Right lobe of liver (tissue), 6 donors: ENCODE results near the gene CBFA2T2. TPM values are rescaled to one million over a fixed set of nuclear protein-coding genes. Genes with fewer than 3 reads are reported as not detected.
A peak's percentile ranks its signal among the peaks of the same experiment; 100 is the strongest.
"Not testable (repeated sequence)": the region's sequence is repeated elsewhere in the genome, so short reads cannot be mapped to it uniquely, and the experiment has no call there.

Experiments used
- ATAC-seq, 4 donors: fragments of 200-7000 bp; cut with Tn5 transposase; one replicate each; pipeline ENCODE4 v1.9.1; 2020; ENCODE audit warnings: mild to moderate bottlenecking in 4 of 4, moderate library complexity in 4 of 4
- DNase-seq, 3 donors: peaks; one replicate each; pipeline ENCODE4 v3.0.0-alpha.2; 2020
- H3K27ac ChIP-seq, 3 donors: fragments of 200-600 bp; one replicate each; pipeline ENCODE4 v1.8.0; 2022
- H3K27me3 ChIP-seq, 2 donors: fragments of 200-600 bp; one replicate each; pipeline ENCODE4 v1.8.0; 2022
- H3K36me3 ChIP-seq, 4 donors: fragments of 200-600 bp; sonication (generic) in 1 of 4; one replicate each; pipeline versions ENCODE4 v1.5.1 to v1.8.0; 2017 to 2022; ENCODE audit warnings: control low read depth in 1 of 4
- H3K4me1 ChIP-seq, 4 donors: fragments of 200-600 bp; sonication (generic) in 1 of 4; one replicate each; pipeline versions ENCODE4 v1.5.1 to v1.8.0; 2017 to 2022; ENCODE audit warnings: control low read depth in 1 of 4
- H3K4me3 ChIP-seq, 3 donors: fragments of 200-600 bp; one replicate each; pipeline ENCODE4 v1.8.0; 2022
- H3K9me3 ChIP-seq, 4 donors: fragments of 200-600 bp; sonication (generic) in 1 of 4; one replicate each; pipeline versions ENCODE4 v1.5.1 to v1.8.0; 2017 to 2022; ENCODE audit warnings: control low read depth in 1 of 4
- POLR2A ChIP-seq: fragments of 450-650 bp; IDR thresholded peaks from one replicate; pipeline ENCODE4 v1.6.1; 2017; ENCODE audit warnings: antibody characterized with exemption, mild to moderate bottlenecking
- WGBS: methylation state at CpG from one replicate; pipeline ENCODE4 v1.1.6; 2018; ENCODE audit warnings: low coverage, low lambda C conversion rate; ENCODE audit not compliant: insufficient coverage; ENCODE audit errors: missing lambda C conversion rate; 5-methylcytosine and 5-hydroxymethylcytosine counted together
- intact Hi-C, 2 donors: fragments of 100-400 bp; cut with DNase I; formaldehyde crosslinking; loops; one replicate each; pipeline versions ENCODE4 v1.11.2 to v1.14.1; 2022
- total RNA-seq, 6 experiments: library from RNA; depleted of rRNA in 2 of 6; stranded (reverse); fragments of >200 nt in 2 of 6; fragmentation: NEBNext Ultra II Directional in 3 of 6; extraction: Animal tissue kit (Norgen Biotek cat#: 25700) in 3 of 6; gene quantifications; one replicate each; pipeline versions ENCODE4 v1.1.0 to v1.2.4, GENCODE V29; 2016 to 2023
- TF ChIP-seq, protein P1 (sequence below), 4 donors: fragments of 200-600 bp in 3 of 4; fragments of 450-650 bp in 1 of 4; IDR thresholded peaks; one replicate each; pipeline versions ENCODE4 v1.5.1 to v1.8.0; 2016 to 2022; ENCODE audit warnings: antibody characterized with exemption in 4 of 4, mild to moderate bottlenecking in 2 of 4
- donor health status: DM: no; HTN: yes; CAD: no.
- donor health status: DM: no; HTN: no; CAD: no.
- donor health status: DM: no; HTN: no; CAD: no.
- donor health status: DM: no; HTN: yes; CAD: no.
- donor health status: DM: no; HTN: yes; CAD: no.

CBFA2T2 gene
- total RNA-seq, 6 experiments from 2014 or later = 4.5 to 7.3 (median 5.6) TPM

DNA sequence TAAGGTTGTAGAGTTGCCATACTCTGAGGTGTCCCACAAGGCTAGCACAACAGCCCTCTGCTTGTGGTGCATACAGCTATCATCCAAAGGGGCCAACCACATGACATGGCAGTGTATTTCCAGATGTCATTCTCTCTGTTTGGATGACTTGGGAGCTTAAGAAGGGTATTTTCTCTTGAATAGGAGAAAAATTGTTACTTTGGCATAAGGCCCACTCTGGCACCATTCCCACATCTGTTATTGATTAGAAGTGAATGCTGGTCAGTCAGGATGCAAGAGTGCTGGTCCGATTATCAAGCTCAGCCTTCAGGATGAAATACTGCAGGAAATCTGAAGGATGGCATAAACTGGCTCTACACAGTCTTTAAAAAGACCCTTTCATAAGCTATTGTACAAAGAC, 88.6 kb downstream of the CBFA2T2 start:
- no peaks in the 10 kb centered on the region for H3K9me3 ChIP-seq
- no peaks in the 10 kb centered on the region for H3K27me3 ChIP-seq
- H3K4me3 ChIP-seq = no peak overlapping the region
- H3K27ac ChIP-seq = no peak overlapping the region
- TF ChIP-seq, protein P1, sequence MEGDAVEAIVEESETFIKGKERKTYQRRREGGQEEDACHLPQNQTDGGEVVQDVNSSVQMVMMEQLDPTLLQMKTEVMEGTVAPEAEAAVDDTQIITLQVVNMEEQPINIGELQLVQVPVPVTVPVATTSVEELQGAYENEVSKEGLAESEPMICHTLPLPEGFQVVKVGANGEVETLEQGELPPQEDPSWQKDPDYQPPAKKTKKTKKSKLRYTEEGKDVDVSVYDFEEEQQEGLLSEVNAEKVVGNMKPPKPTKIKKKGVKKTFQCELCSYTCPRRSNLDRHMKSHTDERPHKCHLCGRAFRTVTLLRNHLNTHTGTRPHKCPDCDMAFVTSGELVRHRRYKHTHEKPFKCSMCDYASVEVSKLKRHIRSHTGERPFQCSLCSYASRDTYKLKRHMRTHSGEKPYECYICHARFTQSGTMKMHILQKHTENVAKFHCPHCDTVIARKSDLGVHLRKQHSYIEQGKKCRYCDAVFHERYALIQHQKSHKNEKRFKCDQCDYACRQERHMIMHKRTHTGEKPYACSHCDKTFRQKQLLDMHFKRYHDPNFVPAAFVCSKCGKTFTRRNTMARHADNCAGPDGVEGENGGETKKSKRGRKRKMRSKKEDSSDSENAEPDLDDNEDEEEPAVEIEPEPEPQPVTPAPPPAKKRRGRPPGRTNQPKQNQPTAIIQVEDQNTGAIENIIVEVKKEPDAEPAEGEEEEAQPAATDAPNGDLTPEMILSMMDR (IDR thresholded peaks at IDR 0.05) = no peak
- TF ChIP-seq POLR2A = no peak
- ATAC-seq = peak in 1 of 4 donors; percentile 30
- no peak for DNase-seq
- WGBS = 22% methylated on average over 1 of the region's 1 CpG
- intact Hi-C loops = no loop called here
- no peaks in the 10 kb centered on the region for H3K36me3 ChIP-seq
- peaks cover 0 to 10% (median 3%) of the 10 kb centered on the region in 4 donors for H3K4me1 ChIP-seq

DNA sequence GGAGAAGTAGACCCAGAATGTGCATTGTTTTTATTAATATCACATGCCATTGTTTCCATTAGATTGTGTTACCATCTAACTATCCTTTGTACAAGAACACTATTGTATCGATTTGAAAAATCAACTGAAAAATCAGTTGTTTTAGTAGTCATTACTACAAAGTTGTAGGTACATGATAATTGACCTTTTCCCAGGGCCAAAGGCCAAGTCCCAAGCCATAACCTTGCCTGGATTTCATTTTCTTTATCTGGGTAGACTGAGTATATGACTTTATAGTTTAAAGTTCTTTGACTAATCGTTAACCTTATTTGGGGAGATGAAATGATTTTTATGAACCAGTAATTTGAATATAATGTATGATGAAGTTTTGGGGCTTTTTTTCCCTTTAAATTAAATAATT, 93.2 kb downstream of the CBFA2T2 start:
- H3K27me3 ChIP-seq = no peaks in the 10 kb centered on the region
- DNase-seq (no peak), ATAC-seq (peak in 1 of 4 donors; percentile 22)
- no peak overlapping the region for H3K27ac ChIP-seq
- H3K36me3 ChIP-seq = no peaks in the 10 kb centered on the region
- H3K9me3 ChIP-seq = no peaks in the 10 kb centered on the region
- no peak overlapping the region for H3K4me3 ChIP-seq
- H3K4me1 ChIP-seq = peaks cover 0 to 11% (median 3%) of the 10 kb centered on the region in 4 donors
- WGBS = 49% methylated on average over 2 of the region's 2 CpGs
- intact Hi-C loops = no loop called here
- TF ChIP-seq, protein P1 (IDR thresholded peaks at IDR 0.05) = no peak
- no peak for TF ChIP-seq POLR2A

DNA sequence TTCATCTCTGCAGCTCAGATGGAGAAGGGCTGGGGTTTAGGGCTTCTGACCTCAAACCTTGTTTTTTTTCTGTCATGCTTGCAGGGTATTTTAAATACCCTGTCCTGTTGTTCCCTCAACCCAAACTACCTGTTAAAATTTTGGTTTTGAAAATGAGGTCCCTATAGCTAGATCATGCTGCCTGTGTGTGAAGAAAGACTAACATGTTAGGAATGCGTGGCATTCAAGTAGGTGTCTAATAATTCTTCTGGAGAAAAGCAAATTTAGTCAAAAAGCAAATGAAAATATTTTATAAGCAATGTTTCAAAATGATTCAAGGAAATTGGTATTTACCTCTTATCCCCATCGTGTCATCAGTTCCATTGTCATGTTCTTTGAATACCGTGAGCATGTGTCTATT, 95.1 kb downstream of the CBFA2T2 start:
- 92% methylated on average over 3 of the region's 3 CpGs for WGBS
- Histone ChIP-seq H3K4me3 (no peak overlapping the region), H3K27ac (no peak overlapping the region), H3K9me3 (no peaks in the 10 kb centered on the region), H3K4me1 (peaks cover 0 to 11% (median 3%) of the 10 kb centered on the region in 4 donors), H3K27me3 (no peaks in the 10 kb centered on the region), H3K36me3 (no peaks in the 10 kb centered on the region)
- DNase-seq = no peak
- no peak for ATAC-seq
- intact Hi-C loops = no loop called here
- TF ChIP-seq POLR2A = no peak
- TF ChIP-seq, protein P1 (IDR thresholded peaks at IDR 0.05) = no peak

DNA sequence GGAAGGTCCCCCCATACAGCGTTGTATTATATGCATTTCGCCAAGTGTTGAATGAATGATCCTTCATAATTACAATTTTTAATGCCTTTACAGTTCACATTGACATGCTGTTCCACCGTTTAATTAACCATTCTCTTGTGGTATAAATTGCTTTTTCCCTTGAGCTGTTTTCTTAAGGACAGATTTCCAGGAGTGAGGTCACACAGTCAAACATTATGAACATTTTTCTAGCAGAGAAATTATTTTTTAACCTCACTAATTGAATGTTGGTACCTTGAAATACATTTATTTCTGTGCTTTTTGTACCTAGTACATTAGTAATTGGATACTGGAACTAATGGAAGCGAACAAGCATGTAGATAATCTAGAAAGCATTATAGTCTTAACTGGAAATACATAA, 95.5 kb downstream of the CBFA2T2 start:
- Histone ChIP-seq H3K4me3 (no peak overlapping the region), H3K36me3 (no peaks in the 10 kb centered on the region), H3K9me3 (no peaks in the 10 kb centered on the region), H3K27ac (no peak overlapping the region), H3K4me1 (peaks cover 0 to 11% (median 3%) of the 10 kb centered on the region in 4 donors), H3K27me3 (no peaks in the 10 kb centered on the region)
- DNase-seq (no peak), ATAC-seq (no peak)
- WGBS = 87% methylated on average over 4 of the region's 4 CpGs
- intact Hi-C loops = no loop called here
- no peak for TF ChIP-seq POLR2A
- TF ChIP-seq, protein P1 (IDR thresholded peaks at IDR 0.05) = no peak

DNA sequence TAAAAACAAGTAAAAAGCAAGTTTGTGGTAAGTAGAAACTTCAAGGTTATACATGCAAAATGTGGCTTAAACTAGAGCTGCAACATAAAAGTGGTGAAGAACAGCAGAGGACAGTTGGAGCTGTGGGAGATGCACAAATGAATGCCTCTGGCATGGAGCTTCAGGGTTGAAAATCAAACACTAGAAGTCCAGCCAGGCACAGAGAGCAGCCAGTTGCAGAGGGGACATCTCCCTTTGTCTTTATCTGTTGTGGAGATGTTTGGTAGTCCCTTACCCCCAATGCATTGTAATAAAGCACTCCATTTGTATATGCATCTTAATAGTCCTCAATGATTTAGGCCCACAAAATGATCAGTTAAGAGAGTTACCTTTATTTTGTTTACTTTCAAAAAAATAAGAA, 99.2 kb downstream of the CBFA2T2 start:
- intact Hi-C loops = no loop called here
- DNase-seq (no peak), ATAC-seq (no peak)
- H3K27me3 ChIP-seq = no peaks in the 10 kb centered on the region
- H3K27ac ChIP-seq = no peak overlapping the region
- H3K9me3 ChIP-seq = no peaks in the 10 kb centered on the region
- TF ChIP-seq, protein P1 (IDR thresholded peaks at IDR 0.05) = no peak
- no peak for TF ChIP-seq POLR2A
- H3K36me3 ChIP-seq = no peaks in the 10 kb centered on the region
- H3K4me1 ChIP-seq = no peaks in the 10 kb centered on the region
- no peak overlapping the region for H3K4me3 ChIP-seq

DNA sequence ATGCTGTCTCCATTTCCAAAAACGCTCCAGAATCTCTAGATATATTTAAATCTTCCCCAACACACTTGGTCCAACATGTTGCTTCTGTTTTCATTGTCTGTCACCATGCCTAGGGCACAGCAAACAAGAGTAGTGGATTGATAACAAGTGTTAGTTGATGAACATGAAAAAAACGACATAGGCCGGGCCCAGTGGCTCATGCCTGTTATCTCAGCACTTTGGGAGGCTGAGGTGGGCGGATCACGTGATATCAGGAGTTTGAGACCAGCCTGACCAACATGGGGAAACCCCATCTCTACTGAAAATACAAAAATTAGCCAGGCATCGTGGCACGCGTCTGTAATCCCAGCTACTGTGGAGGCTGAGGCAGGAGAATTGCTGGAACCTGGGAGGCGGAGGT, 102.0 kb downstream of the CBFA2T2 start:
- H3K4me3 ChIP-seq, H3K36me3 ChIP-seq, H3K27me3 ChIP-seq, ATAC-seq, H3K4me1 ChIP-seq, H3K27ac ChIP-seq, DNase-seq, intact Hi-C loops, H3K9me3 ChIP-seq: not testable (repeated sequence)
- WGBS = 68% methylated on average over 9 of the region's 9 CpGs
